Activated naive CD4-positive, alpha-beta T cell (primary cell): ENCODE measurements around the gene RIMS3.
"Not testable (repeated sequence)": the region's sequence is repeated elsewhere in the genome, so short reads cannot be mapped to it uniquely, and the experiment has no call there.

Experiments used
- DNase-seq, 4 experiments: peaks; one replicate each; lab custom pipeline; 2025; lab: John Stamatoyannopoulos, UW

RIMS3 gene

GRCh38 chr1:40593449-40594186, 71.9 kb downstream of the RIMS3 start:
- DNase-seq: no peak

- DNase-seq: no peak
These were observed 73.2 kb downstream of the RIMS3 start for GRCh38 chr1:40592107-40592803.

GRCh38 chr1:40588586-40588985, 76.9 kb downstream of the RIMS3 start:
- DNase-seq: no peak

GRCh38 chr1:40583980-40584379, 81.5 kb downstream of the RIMS3 start:
- no peak for DNase-seq

- DNase-seq: no peak
These were observed 83.4 kb downstream of the RIMS3 start for GRCh38 chr1:40582116-40582515.

GRCh38 chr1:40575336-40575735, 90.1 kb downstream of the RIMS3 start:
- DNase-seq: no peak

GRCh38 chr1:40574805-40575204, 90.7 kb downstream of the RIMS3 start:
- DNase-seq: not testable (repeated sequence)
